ENCODE data around the gene PLA2G2F.

- TF ChIP-seq MAX (CRISPR knock-in tag; IDR thresholded peaks at IDR 0.05) (no peak), BRCA1 (IDR thresholded peaks at IDR 0.05) (no peak), BRCA1 (CRISPR knock-in tag; IDR thresholded peaks at IDR 0.05) (no peak)
These were observed 49.3 kb downstream of the PLA2G2F start for GRCh38 chr1:20188455-20188817.

Measured in K562 (cell line).